ENCODE measurements around the gene EPC2. TPM values are rescaled to one million over a fixed set of nuclear protein-coding genes. Genes with fewer than 3 reads are reported as not detected.

Gene EPC2
- total RNA-seq, 2 experiments from 2014 or later, result 12.8 to 26.3 TPM

GRCh38 chr2:148819019-148819585 lies 174.6 kb downstream of the EPC2 start:
- ChIA-PET POLR2A (interaction anchor here (0.7 kb wide), 1 partner anchor 96 kb away, joined by 3 read pairs; no protein-coding TSS in a partner anchor), CTCF (ENCODE audit: unreplicated experiment) (no interaction called here)
- H3K4me3 ChIP-seq (ENCODE audit: low read depth, low read length, poor library complexity, severe bottlenecking), result no peak overlapping the region
- no TSS peak for BruUV-seq (replicated peaks)
- H3K36me3 ChIP-seq (ENCODE audit: insufficient read depth, low read length), result no peaks in the 10 kb centered on the region
- H3K79me2 ChIP-seq (ENCODE audit: insufficient read depth, low read depth, low read length), result no peaks in the 10 kb centered on the region
- H2AFZ ChIP-seq (ENCODE audit: low read length), result no peak overlapping the region
- DNase-seq (ENCODE audit: low spot score), result no peak
- no peak for TF ChIP-seq EZH2phosphoT487 (IDR thresholded peaks at IDR 0.05; ENCODE audit: borderline replicate concordance, low read depth, low read length)
- TF ChIP-seq CTCF (conservative IDR thresholded peaks at IDR 0.05; ENCODE audit: low read length), result no peak
- H4K20me1 ChIP-seq (ENCODE audit: insufficient read depth, low read length), result no peaks in the 10 kb centered on the region
- no peaks in the 10 kb centered on the region for H3K9me3 ChIP-seq (ENCODE audit: low read length)
- no peak overlapping the region for H3K4me2 ChIP-seq (ENCODE audit: low read length)
- intact Hi-C loops (cut with micrococcal nuclease; ENCODE audit: unreplicated experiment), result no loop called here
- no peak overlapping the region for H3K27ac ChIP-seq (ENCODE audit: low read depth, low read length, poor library complexity, severe bottlenecking)
- peaks cover 1% of the 10 kb centered on the region for H3K4me1 ChIP-seq (ENCODE audit: insufficient read depth, low read length, poor library complexity, severe bottlenecking)
- H3K9me2 ChIP-seq (ENCODE audit: insufficient read depth, low read length), result no peaks in the 10 kb centered on the region

GRCh38 chr2:148824190-148824589 lies 179.6 kb downstream of the EPC2 start:
- no peak for DNase-seq (ENCODE audit: low spot score)
- H3K36me3 ChIP-seq (ENCODE audit: insufficient read depth, low read length), result no peaks in the 10 kb centered on the region
- no peak overlapping the region for H2AFZ ChIP-seq (ENCODE audit: low read length)
- no peaks in the 10 kb centered on the region for H3K4me1 ChIP-seq (ENCODE audit: insufficient read depth, low read length, poor library complexity, severe bottlenecking)
- TF ChIP-seq CTCF (conservative IDR thresholded peaks at IDR 0.05; ENCODE audit: low read length) (no peak), EZH2phosphoT487 (IDR thresholded peaks at IDR 0.05; ENCODE audit: borderline replicate concordance, low read depth, low read length) (no peak)
- ChIA-PET CTCF (ENCODE audit: unreplicated experiment) (no interaction called here), POLR2A (interaction anchor here (0.7 to 0.9 kb wide), 2 partner anchors 29 to 428 kb away, joined by 3 read pairs; no protein-coding TSS in a partner anchor)
- no peaks in the 10 kb centered on the region for H3K9me3 ChIP-seq (ENCODE audit: low read length)
- BruUV-seq (replicated peaks), result no TSS peak
- H3K4me2 ChIP-seq (ENCODE audit: low read length), result no peak overlapping the region
- H3K79me2 ChIP-seq (ENCODE audit: insufficient read depth, low read depth, low read length), result no peaks in the 10 kb centered on the region
- no peak overlapping the region for H3K27ac ChIP-seq (ENCODE audit: low read depth, low read length, poor library complexity, severe bottlenecking)
- H3K9me2 ChIP-seq (ENCODE audit: insufficient read depth, low read length), result no peaks in the 10 kb centered on the region
- intact Hi-C loops (cut with micrococcal nuclease; ENCODE audit: unreplicated experiment), result no loop called here
- H4K20me1 ChIP-seq (ENCODE audit: insufficient read depth, low read length), result no peaks in the 10 kb centered on the region
- no peak overlapping the region for H3K4me3 ChIP-seq (ENCODE audit: low read depth, low read length, poor library complexity, severe bottlenecking)

- H3K36me3 ChIP-seq (ENCODE audit: insufficient read depth, low read length), result no peaks in the 10 kb centered on the region
- intact Hi-C loops (cut with micrococcal nuclease; ENCODE audit: unreplicated experiment), result no loop called here
- POLR2A ChIA-PET, result no interaction called here
Measured at GRCh38 chr2:148826791-148827190, 182.2 kb downstream of the EPC2 start.

More at GRCh38 chr2:148826791-148827190, 182.2 kb downstream of the EPC2 start:
- no peaks in the 10 kb centered on the region for H3K4me1 ChIP-seq (ENCODE audit: insufficient read depth, low read length, poor library complexity, severe bottlenecking)
- no peaks in the 10 kb centered on the region for H4K20me1 ChIP-seq (ENCODE audit: insufficient read depth, low read length)
- CTCF ChIA-PET (ENCODE audit: unreplicated experiment), result no interaction called here
- TF ChIP-seq EZH2phosphoT487 (IDR thresholded peaks at IDR 0.05; ENCODE audit: borderline replicate concordance, low read depth, low read length) (no peak), CTCF (conservative IDR thresholded peaks at IDR 0.05; ENCODE audit: low read length) (no peak)
- no peak overlapping the region for H3K4me2 ChIP-seq (ENCODE audit: low read length)
- no peak for DNase-seq (ENCODE audit: low spot score)
- H3K4me3 ChIP-seq (ENCODE audit: low read depth, low read length, poor library complexity, severe bottlenecking), result no peak overlapping the region
- H3K79me2 ChIP-seq (ENCODE audit: insufficient read depth, low read depth, low read length), result no peaks in the 10 kb centered on the region
- no TSS peak for BruUV-seq (replicated peaks)
- H3K9me3 ChIP-seq (ENCODE audit: low read length), result no peaks in the 10 kb centered on the region
- H3K9me2 ChIP-seq (ENCODE audit: insufficient read depth, low read length), result no peaks in the 10 kb centered on the region
- H2AFZ ChIP-seq (ENCODE audit: low read length), result no peak overlapping the region
- H3K27ac ChIP-seq (ENCODE audit: low read depth, low read length, poor library complexity, severe bottlenecking), result no peak overlapping the region
